K562 (cell line): ENCODE data around the gene TRIM14.

Experiments
- ARID2 ChIP-seq: fragments of 450-650 bp; IDR thresholded peaks from 2 replicates; pipeline ENCODE4 v1.6.1; 2017; ENCODE audit warnings: antibody characterized with exemption, mild to moderate bottlenecking
- CHD4 ChIP-seq: fragments of 200-600 bp; sonication (generic); IDR thresholded peaks from 3 replicates; pipeline ENCODE4 v1.6.1; 2012; ENCODE audit warnings: low read depth, mild to moderate bottlenecking, mixed read lengths, low read length, inconsistent platforms; ENCODE audit not compliant: insufficient read depth, insufficient replicate concordance, poor library complexity, severe bottlenecking
- FOXK2 ChIP-seq, 2 experiments: fragments of 450-650 bp; IDR thresholded peaks in 1 of 2; conservative IDR thresholded peaks in 1 of 2; 2 replicates each; pipeline ENCODE4 v1.6.1; 2016; ENCODE audit warnings: low read depth in 2 of 2, mild to moderate bottlenecking in 1 of 2
- KDM2B ChIP-seq: fragments of 250-450 bp; sonication (Bioruptor Pico); IDR thresholded peaks from 2 replicates; pipeline ENCODE4 v1.8.0; 2021; ENCODE audit warnings: mild to moderate bottlenecking, moderate library complexity
- NBN ChIP-seq: fragments of 450-650 bp; IDR thresholded peaks from 2 replicates; pipeline ENCODE4 v1.6.1; 2016; ENCODE audit warnings: low read depth, mild to moderate bottlenecking
- SUPT5H ChIP-seq: fragments of 450-650 bp; IDR thresholded peaks from 2 replicates; pipeline ENCODE4 v1.6.1; 2016
- ZNF274 ChIP-seq: IDR thresholded peaks from 2 replicates; pipeline ENCODE4 v1.6.1; 2011; ENCODE audit warnings: low read depth, mild to moderate bottlenecking, low read length, moderate library complexity, borderline replicate concordance
- ZNF282 ChIP-seq: sonication (generic); formaldehyde crosslinking; IDR thresholded peaks from 2 replicates; pipeline ENCODE4 v1.8.1; 2023; ENCODE audit warnings: missing genetic modification reagents
- TF ChIP-seq, protein P1 (sequence below): sonication (generic); formaldehyde crosslinking; IDR thresholded peaks from 2 replicates; pipeline ENCODE4 v1.9.0; 2022; ENCODE audit warnings: mild to moderate bottlenecking, missing genetic modification reagents

DNA sequence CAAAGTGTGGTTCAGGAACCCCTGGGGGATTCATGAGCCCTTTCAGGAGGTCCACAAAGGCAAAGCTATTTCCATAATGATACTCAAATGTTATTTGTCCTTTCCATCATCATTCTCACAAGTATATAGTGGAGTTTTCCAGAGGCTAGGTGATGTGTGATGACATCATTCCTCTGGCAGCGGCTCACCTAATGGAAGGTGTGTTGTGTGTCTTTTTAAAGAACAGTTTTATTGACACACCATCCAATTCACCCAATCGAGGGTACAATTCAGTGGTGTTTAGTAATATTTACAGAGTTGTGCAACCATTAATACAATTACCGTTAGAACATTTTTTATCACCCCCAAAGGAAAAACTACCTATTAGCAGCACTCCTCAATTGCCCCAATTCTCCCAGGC is 52.8 kb downstream of the TRIM14 start:
- TF ChIP-seq NBN (no peak), ARID2 (no peak), ZNF282 (CRISPR knock-in tag) (no peak), SUPT5H (no peak), FOXK2 (conservative IDR thresholded peaks at IDR 0.05 in 1 of 2, IDR thresholded peaks at IDR 0.05 in 1 of 2; ENCODE audit: low read depth in 2 of 2) (no peak), KDM2B (CRISPR knock-in tag) (no peak), CHD4 (no peak), ZNF274 (no peak)
- TF ChIP-seq, protein P1, sequence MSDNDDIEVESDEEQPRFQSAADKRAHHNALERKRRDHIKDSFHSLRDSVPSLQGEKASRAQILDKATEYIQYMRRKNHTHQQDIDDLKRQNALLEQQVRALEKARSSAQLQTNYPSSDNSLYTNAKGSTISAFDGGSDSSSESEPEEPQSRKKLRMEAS = no peak
